H9 (cell line): ENCODE measurements around the gene KCNK10. TPM values are rescaled to one million over a fixed set of nuclear protein-coding genes. Genes with fewer than 3 reads are reported as not detected.

Experiments used
- DNase-seq: peaks from one replicate; pipeline ENCODE4 v3.0.0-alpha.2; 2017
- H2AFZ ChIP-seq: one replicate; pipeline ENCODE4 v1.6.1; 2013; ENCODE audit warnings: mild to moderate bottlenecking, low read length, control low read depth, moderate library complexity
- H2AK5ac ChIP-seq: 2 replicates; pipeline ENCODE4 v1.6.1; 2013; ENCODE audit warnings: low read length, control low read depth, mixed read lengths; ENCODE audit not compliant: insufficient read length
- H2BK120ac ChIP-seq: one replicate; pipeline ENCODE4 v1.6.1; 2013; ENCODE audit warnings: low read depth, mild to moderate bottlenecking, low read length, control low read depth, inconsistent platforms; ENCODE audit not compliant: poor library complexity, severe bottlenecking
- H2BK12ac ChIP-seq: 2 replicates; pipeline ENCODE4 v1.6.1; 2013; ENCODE audit warnings: low read length, control low read depth, mixed read lengths, low read depth; ENCODE audit not compliant: insufficient read length
- H2BK15ac ChIP-seq: 2 replicates; pipeline ENCODE4 v1.6.1; 2013; ENCODE audit warnings: low read depth, low read length, control low read depth
- H2BK20ac ChIP-seq: one replicate; pipeline ENCODE4 v1.6.1; 2013; ENCODE audit warnings: low read depth, mild to moderate bottlenecking, low read length, control low read depth, inconsistent platforms; ENCODE audit not compliant: poor library complexity, severe bottlenecking
- H2BK5ac ChIP-seq: 2 replicates; pipeline ENCODE4 v1.6.1; 2013; ENCODE audit warnings: low read length, control low read depth, mixed read lengths; ENCODE audit not compliant: insufficient read length
- H3K14ac ChIP-seq: 2 replicates; pipeline ENCODE4 v1.6.1; 2013; ENCODE audit warnings: low read length, control low read depth; ENCODE audit not compliant: insufficient read depth
- H3K18ac ChIP-seq: 2 replicates; pipeline ENCODE4 v1.6.1; 2013; ENCODE audit warnings: low read depth, mild to moderate bottlenecking, mixed read lengths, low read length, control low read depth; ENCODE audit not compliant: insufficient read length
- H3K23ac ChIP-seq: 2 replicates; pipeline ENCODE4 v1.6.1; 2013; ENCODE audit warnings: low read length, control low read depth, mixed read lengths, low read depth; ENCODE audit not compliant: insufficient read length
- H3K23me2 ChIP-seq: 2 replicates; pipeline ENCODE4 v1.6.1; 2013; ENCODE audit warnings: low read depth, mild to moderate bottlenecking, mixed read lengths, low read length, control low read depth; ENCODE audit not compliant: insufficient read length, poor library complexity, severe bottlenecking
- H3K27ac ChIP-seq: 2 replicates; pipeline ENCODE4 v1.5.1; 2013; ENCODE audit warnings: low read length, control low read depth, mixed read lengths, low read depth; ENCODE audit not compliant: insufficient read length
- H3K27me3 ChIP-seq: 2 replicates; pipeline ENCODE4 v1.6.1; 2013; ENCODE audit warnings: low read length, control low read depth, inconsistent platforms; ENCODE audit not compliant: insufficient read depth
- H3K4ac ChIP-seq: 2 replicates; pipeline ENCODE4 v1.6.1; 2013; ENCODE audit warnings: low read depth, mild to moderate bottlenecking, control low read depth, inconsistent platforms, low read length, moderate library complexity
- H3K4me1 ChIP-seq: 2 replicates; pipeline ENCODE4 v1.6.1; 2013; ENCODE audit warnings: low read length, control low read depth, inconsistent platforms; ENCODE audit not compliant: insufficient read depth
- H3K4me2 ChIP-seq: 2 replicates; pipeline ENCODE4 v1.6.1; 2013; ENCODE audit warnings: low read length, control low read depth, mixed read lengths; ENCODE audit not compliant: insufficient read length, insufficient read depth
- H3K56ac ChIP-seq: 2 replicates; pipeline ENCODE4 v1.6.1; 2013; ENCODE audit warnings: low read depth, mild to moderate bottlenecking, mixed read lengths, low read length, control low read depth; ENCODE audit not compliant: insufficient read length
- H3K79me1 ChIP-seq: 2 replicates; pipeline ENCODE4 v1.6.1; 2013; ENCODE audit warnings: low read depth, mild to moderate bottlenecking, moderate library complexity, low read length, control low read depth, inconsistent platforms; ENCODE audit not compliant: insufficient read depth, poor library complexity, severe bottlenecking
- H3K79me2 ChIP-seq: 2 replicates; pipeline ENCODE4 v1.6.1; 2013; ENCODE audit warnings: low read length, control low read depth, inconsistent platforms; ENCODE audit not compliant: insufficient read depth
- H3K9ac ChIP-seq: 2 replicates; pipeline ENCODE4 v1.6.1; 2013; ENCODE audit warnings: low read length, control low read depth, mixed read lengths; ENCODE audit not compliant: insufficient read length; ENCODE audit errors: extremely low read depth
- H3K9me3 ChIP-seq: one replicate; pipeline ENCODE4 v1.6.1; 2013; ENCODE audit warnings: low read depth, low read length, inconsistent platforms; ENCODE audit not compliant: control insufficient read depth
- H3T11ph ChIP-seq: one replicate; pipeline ENCODE4 v1.6.1; 2013; ENCODE audit warnings: mild to moderate bottlenecking, low read length, control low read depth, inconsistent platforms
- H4K20me1 ChIP-seq: one replicate; pipeline ENCODE4 v1.6.1; 2013; ENCODE audit not compliant: control insufficient read depth, insufficient read length, insufficient read depth
- H4K5ac ChIP-seq: 2 replicates; pipeline ENCODE4 v1.6.1; 2013; ENCODE audit warnings: low read depth, mild to moderate bottlenecking, mixed read lengths, low read length, control low read depth; ENCODE audit not compliant: insufficient read length
- H4K8ac ChIP-seq: replicated peaks from 2 replicates; pipeline ENCODE4 v1.6.1; 2013; ENCODE audit warnings: low read length, control low read depth, mixed read lengths, low read depth; ENCODE audit not compliant: insufficient read length
- H4K91ac ChIP-seq: 2 replicates; pipeline ENCODE4 v1.6.1; 2013; ENCODE audit warnings: low read depth, mild to moderate bottlenecking, moderate library complexity, mixed read lengths, low read length, control low read depth; ENCODE audit not compliant: insufficient read length
- H3K27ac Mint-ChIP-seq, 3 experiments: 2 replicates in 2 of 3; 3 replicates in 1 of 3; pipeline ENCODE4 v1.8.0; 2020 to 2021; ENCODE audit warnings: mixed read lengths in 3 of 3, mild to moderate bottlenecking in 1 of 3, moderate library complexity in 1 of 3
- H3K27me3 Mint-ChIP-seq: 2 replicates; pipeline ENCODE4 v1.8.0; 2021; ENCODE audit warnings: low read depth, mild to moderate bottlenecking, moderate library complexity, mixed read lengths
- H3K36me3 Mint-ChIP-seq, 3 experiments: 2 replicates in 2 of 3; 3 replicates in 1 of 3; pipeline ENCODE4 v1.8.0; 2020 to 2021; ENCODE audit warnings: low read depth in 3 of 3, mixed read lengths in 3 of 3; ENCODE audit not compliant: insufficient read depth in 1 of 3
- H3K4me1 Mint-ChIP-seq, 2 experiments: 2 replicates each; pipeline ENCODE4 v1.8.0; 2020; ENCODE audit warnings: mixed read lengths in 2 of 2
- H3K4me3 Mint-ChIP-seq, 2 experiments: 2 replicates in 1 of 2; 3 replicates in 1 of 2; pipeline ENCODE4 v1.8.0; 2020 to 2021; ENCODE audit warnings: mild to moderate bottlenecking in 2 of 2, mixed read lengths in 2 of 2, moderate library complexity in 1 of 2
- H3K9me3 Mint-ChIP-seq, 2 experiments: 2 replicates in 1 of 2; 3 replicates in 1 of 2; pipeline ENCODE4 v1.8.0; 2020; ENCODE audit warnings: mild to moderate bottlenecking in 2 of 2, mixed read lengths in 2 of 2, moderate library complexity in 1 of 2
- CTCF ChIP-seq: fragments of 200-600 bp; sonication (generic); conservative IDR thresholded peaks from 3 replicates; pipeline ENCODE4 v1.8.0; 2021; ENCODE audit warnings: antibody characterized with exemption, mild to moderate bottlenecking
- total RNA-seq: library from RNA; stranded (reverse); gene quantifications from 2 replicates; pipeline ENCODE4 v1.2.1, GENCODE V29; 2021

KCNK10 gene
- total RNA-seq, 1 experiment from 2014 or later, result 0.33 TPM

- Histone ChIP-seq H3K56ac (no peak overlapping the region), H4K91ac (no peak overlapping the region), H3K23me2 (no peaks in the 10 kb centered on the region), H2BK5ac (no peak overlapping the region), H3K79me1 (no peaks in the 10 kb centered on the region), H2AK5ac (no peak overlapping the region), H4K20me1 (no peaks in the 10 kb centered on the region), H3K9me3 (no peaks in the 10 kb centered on the region), H2BK12ac (no peak overlapping the region), H3T11ph (no peak overlapping the region), H3K23ac (no peak overlapping the region), H3K4me1 (no peaks in the 10 kb centered on the region), H3K4me2 (no peak overlapping the region), H3K14ac (no peak overlapping the region), H3K9ac (no peak overlapping the region), H3K4ac (no peak overlapping the region), H4K8ac (no peak overlapping the region), H3K27me3 (no peaks in the 10 kb centered on the region), H2AFZ (no peak overlapping the region), H4K5ac (no peak overlapping the region), H3K18ac (no peak overlapping the region), H2BK20ac (no peak overlapping the region), H3K27ac (no peak overlapping the region), H3K79me2 (no peaks in the 10 kb centered on the region), H2BK15ac (no peak overlapping the region), H2BK120ac (no peak overlapping the region)
- H3K9me3 Mint-ChIP-seq, result no peaks in the 10 kb centered on the region
- H3K4me3 Mint-ChIP-seq, result no peak overlapping the region
- no peak overlapping the region for H3K27ac Mint-ChIP-seq
- no peak for DNase-seq
- peaks cover 5 to 9% of the 10 kb centered on the region in 2 experiments for H3K4me1 Mint-ChIP-seq
- peaks cover 2% of the 10 kb centered on the region; the same call in 1 of the 2 replicates for H3K27me3 Mint-ChIP-seq
- H3K36me3 Mint-ChIP-seq, result no peaks in the 10 kb centered on the region
- TF ChIP-seq CTCF, result no peak
Measured at GRCh38 chr14:88340357-88340756, 17.3 kb upstream of the KCNK10 start.
